Endometrial microvascular endothelial cells (primary cell): ENCODE results near the gene TFR2. TPM values are rescaled to one million over a fixed set of nuclear protein-coding genes. Genes with fewer than 3 reads are reported as not detected.
"Not testable (repeated sequence)": the region's sequence is repeated elsewhere in the genome, so short reads cannot be mapped to it uniquely, and the experiment has no call there.

ENCODE experiments used
- in situ Hi-C: cut with HindIII; loops from 2 replicates; pipeline ENCODE4 v1.10.0; 2017; ENCODE audit warnings: low sequenced_read_pairs, low pct_unique_long_range_greater_than_20kb; ENCODE audit errors: inconsistent ontology term
- total RNA-seq: library from RNA; depleted of rRNA; stranded (reverse); fragments of >200 nt; gene quantifications from one replicate; pipeline ENCODE4 v1.2.3, GENCODE V29; 2015; ENCODE audit errors: inconsistent ontology term

Gene TFR2
- total RNA-seq, 1 donor from 2014 or later: not detected

- in situ Hi-C loops: no loop called here
Observed at GRCh38 chr7:100679129-100679926, 38.0 kb upstream of the TFR2 start.

GRCh38 chr7:100678291-100678984 is 37.1 kb upstream of the TFR2 start:
- in situ Hi-C loops: no loop called here

- in situ Hi-C loops: no loop called here
Observed at GRCh38 chr7:100677308-100678267, 36.2 kb upstream of the TFR2 start.

GRCh38 chr7:100676501-100677306 is 35.4 kb upstream of the TFR2 start:
- in situ Hi-C loops: no loop called here

GRCh38 chr7:100675581-100676350 is 34.4 kb upstream of the TFR2 start:
- in situ Hi-C loops: no loop called here

GRCh38 chr7:100675105-100675451 is 33.7 kb upstream of the TFR2 start:
- in situ Hi-C loops: no loop called here

- in situ Hi-C loops: no loop called here
Observed at GRCh38 chr7:100674411-100675104, 33.2 kb upstream of the TFR2 start.

- in situ Hi-C loops: no loop called here
Observed at GRCh38 chr7:100673942-100674410, 32.6 kb upstream of the TFR2 start.

GRCh38 chr7:100673302-100673941 is 32.1 kb upstream of the TFR2 start, which contains the start of gene GNB2:
Gene GNB2 (plus strand): TSS chr7:100673740. CDS start chr7:100676266, 2,526 bp downstream.
- in situ Hi-C loops: no loop called here

- in situ Hi-C loops: no loop called here
Observed at GRCh38 chr7:100671353-100672327, 30.3 kb upstream of the TFR2 start.

GRCh38 chr7:100670074-100670473 is 28.7 kb upstream of the TFR2 start:
- in situ Hi-C loops: no loop called here

GRCh38 chr7:100669106-100669505 is 27.8 kb upstream of the TFR2 start:
- in situ Hi-C loops: not testable (repeated sequence)

GRCh38 chr7:100668069-100668449 is 26.7 kb upstream of the TFR2 start:
- in situ Hi-C loops: no loop called here

- in situ Hi-C loops: no loop called here
Observed at GRCh38 chr7:100667331-100668068, 26.1 kb upstream of the TFR2 start.

- in situ Hi-C loops: no loop called here
Observed at GRCh38 chr7:100665168-100665726, 23.9 kb upstream of the TFR2 start.
